Fibroblast of lung (primary cell): ENCODE data around the gene IGLL1.
"Not testable (repeated sequence)": the region's sequence is repeated elsewhere in the genome, so short reads cannot be mapped to it uniquely, and the experiment has no call there.

Experiments used
- CTCF ChIP-seq, 2 donors: IDR thresholded peaks in 1 of 2; conservative IDR thresholded peaks in 1 of 2; 1 replicate in 1 of 2; 2 replicates in 1 of 2; pipeline ENCODE4 v1.5.1; 2011 to 2012; ENCODE audit warnings: low read length in 2 of 2, control low read depth in 1 of 2, inconsistent platforms in 1 of 2, low read depth in 1 of 2, mild to moderate bottlenecking in 1 of 2
- EZH2 ChIP-seq: IDR thresholded peaks from 2 replicates; pipeline ENCODE4 v1.5.1; 2012; ENCODE audit warnings: low read length, control low read depth, mild to moderate bottlenecking; ENCODE audit errors: missing control alignments

- not testable (repeated sequence) for TF ChIP-seq CTCF (conservative IDR thresholded peaks at IDR 0.05 in 1 of 2, IDR thresholded peaks at IDR 0.05 in 1 of 2; ENCODE audit: low read depth in 1 of 2, low read length in 2 of 2); EZH2
Measured at GRCh38 chr22:23539839-23540198, 40.3 kb downstream of the IGLL1 start.
